Measurements from ENCODE around the gene LRRC55.

- TF ChIP-seq CTCF (IDR thresholded peaks at IDR 0.05) (no peak), POLR2A (IDR thresholded peaks at IDR 0.05) (no peak)
These were observed 34.7 kb downstream of the LRRC55 start for GRCh38 chr11:57216463-57216862.
